ENCODE data around the gene TOB1. TPM values are rescaled to one million over a fixed set of nuclear protein-coding genes. Genes with fewer than 3 reads are reported as not detected.
A peak's percentile ranks its signal among the peaks of the same experiment; 100 is the strongest.

TOB1 gene
- total RNA-seq, 2 experiments from 2014 or later = 34.4 to 40.5 TPM

GRCh38 chr17:50868140-50868438, 1.9 kb upstream of the TOB1 start:
- no peaks in the 10 kb centered on the region for H3K9me3 Mint-ChIP-seq
- no peaks in the 10 kb centered on the region for H3K27me3 Mint-ChIP-seq
- H3K27ac Mint-ChIP-seq = peak overlapping the region; percentile 93
- peak overlapping the region; percentile 88 for H3K4me3 Mint-ChIP-seq
- TF ChIP-seq CTCF (IDR thresholded peaks at IDR 0.05) = no peak
- H3K36me3 Mint-ChIP-seq (ENCODE audit: low read depth) = peaks cover 6% of the 10 kb centered on the region
- ChIA-PET POLR2A (interaction anchor here (0.7 to 6.1 kb wide), 7 partner anchors 11 to 77 kb away, joined by 3 to 135 read pairs (median 33); no protein-coding TSS in a partner anchor), CTCF (interaction anchor here (1.0 to 10.2 kb wide), 5 partner anchors 12 to 88 kb away, joined by 3 to 116 read pairs (median 10); no protein-coding TSS in a partner anchor)
- DNase-seq (no peak), ATAC-seq (no peak)
- intact Hi-C loops (cut with micrococcal nuclease) = loop anchor here (10.0 kb wide), 1 partner anchor 287 kb away; the partner anchor contains the start of gene NME1
- peaks cover 48% of the 10 kb centered on the region for H3K4me1 Mint-ChIP-seq (ENCODE audit: low read depth)

- H3K9me3 Mint-ChIP-seq = no peaks in the 10 kb centered on the region
- ChIA-PET CTCF (interaction anchor here (0.9 to 10.2 kb wide), 8 partner anchors 11 to 88 kb away, joined by 3 to 116 read pairs (median 8); no protein-coding TSS in a partner anchor), POLR2A (interaction anchor here (0.7 to 6.1 kb wide), 17 partner anchors 11 to 356 kb away, joined by 3 to 135 read pairs (median 9); partner anchors contain the start of gene LUC7L3)
- peak; percentile 37 for ATAC-seq
- H3K4me3 Mint-ChIP-seq = peak overlapping the region; percentile 88
- no peaks in the 10 kb centered on the region for H3K27me3 Mint-ChIP-seq
- intact Hi-C loops (cut with micrococcal nuclease) = loop anchor here (10.0 kb wide), 1 partner anchor 287 kb away; the partner anchor contains the start of gene NME1
- peak; percentile 90 for DNase-seq
- TF ChIP-seq CTCF (IDR thresholded peaks at IDR 0.05) = no peak
- peaks cover 48% of the 10 kb centered on the region for H3K4me1 Mint-ChIP-seq (ENCODE audit: low read depth)
- H3K27ac Mint-ChIP-seq = peak overlapping the region; percentile 93
- H3K36me3 Mint-ChIP-seq (ENCODE audit: low read depth) = peaks cover 9% of the 10 kb centered on the region
Measured at GRCh38 chr17:50867363-50868139, 1.4 kb upstream of the TOB1 start.

- ATAC-seq = peak; percentile 15
- intact Hi-C loops (cut with micrococcal nuclease) = loop anchor here (10.0 kb wide), 1 partner anchor 288 kb away; the partner anchor contains the start of gene NME1
- CTCF ChIA-PET = interaction anchor here (0.9 to 10.2 kb wide), 9 partner anchors 11 to 89 kb away, joined by 3 to 116 read pairs (median 9); no protein-coding TSS in a partner anchor
- POLR2A ChIA-PET = interaction anchor here (0.6 to 6.1 kb wide), 25 partner anchors 11 to 356 kb away, joined by 3 to 135 read pairs (median 9); partner anchors contain the start of genes LUC7L3 and NME1
- Mint-ChIP-seq H3K27me3 (no peaks in the 10 kb centered on the region), H3K27ac (peak overlapping the region; percentile 93), H3K36me3 (ENCODE audit: low read depth) (peaks cover 10% of the 10 kb centered on the region), H3K9me3 (no peaks in the 10 kb centered on the region), H3K4me1 (ENCODE audit: low read depth) (peaks cover 43% of the 10 kb centered on the region), H3K4me3 (peak overlapping the region; percentile 88)
- no peak for TF ChIP-seq CTCF (IDR thresholded peaks at IDR 0.05)
- DNase-seq = peak; percentile 80
Measured at GRCh38 chr17:50866950-50867362, 802 bp upstream of the TOB1 start.

- Mint-ChIP-seq H3K4me3 (peak overlapping the region; percentile 88), H3K9me3 (no peaks in the 10 kb centered on the region), H3K36me3 (ENCODE audit: low read depth) (peaks cover 17% of the 10 kb centered on the region), H3K4me1 (ENCODE audit: low read depth) (peaks cover 41% of the 10 kb centered on the region), H3K27me3 (no peaks in the 10 kb centered on the region), H3K27ac (peak overlapping the region; percentile 78)
- intact Hi-C loops (cut with micrococcal nuclease) = loop anchor here (10.0 kb wide), 1 partner anchor 289 kb away; the partner anchor contains the start of gene NME1
- no peak for ATAC-seq
- DNase-seq = no peak
- ChIA-PET CTCF (interaction anchor here (1.2 to 10.2 kb wide), 10 partner anchors 15 to 282 kb away, joined by 3 to 116 read pairs (median 6); no protein-coding TSS in a partner anchor), POLR2A (interaction anchor here (0.8 to 6.2 kb wide), 33 partner anchors 8 to 355 kb away, joined by 3 to 135 read pairs (median 6); partner anchors contain the start of genes NME1 and NME2)
- TF ChIP-seq CTCF (IDR thresholded peaks at IDR 0.05) = no peak
Measured at GRCh38 chr17:50865868-50866260, 290 bp downstream of the TOB1 start.
